HEK293 (cell line): ENCODE results near the gene SRF.

Source experiments
- CTCF ChIA-PET: fragments of 350-600 bp; formaldehyde crosslinking; extraction: SDS; loops from one replicate; lab custom pipeline; 2021; ENCODE audit warnings: antibody characterized with exemption; lab: Yijun Ruan, JAX
- POLR2A ChIA-PET: fragments of 300-600 bp; formaldehyde crosslinking; extraction: SDS; loops from one replicate; lab custom pipeline; 2020; ENCODE audit warnings: antibody characterized with exemption, inconsistent platforms; lab: Yijun Ruan, JAX
- H3K27ac ChIP-seq: fragments of 200-500 bp; sonication (Bioruptor generic); 2 replicates; pipeline ENCODE4 v1.5.1; 2014; ENCODE audit warnings: low read depth, low read length, control low read depth, inconsistent platforms; ENCODE audit errors: extremely low read depth
- H3K36me3 ChIP-seq, 2 experiments: fragments of 200-500 bp in 1 of 2; sonication (Bioruptor generic) in 1 of 2; 1 replicate in 1 of 2; 2 replicates in 1 of 2; pipeline ENCODE4 v1.5.1; 2014 to 2017; ENCODE audit warnings: inconsistent platforms in 2 of 2, low read length in 2 of 2; ENCODE audit not compliant: control insufficient read depth in 2 of 2, insufficient read depth in 1 of 2
- H3K4me1 ChIP-seq: fragments of 200-500 bp; sonication (Bioruptor generic); 2 replicates; pipeline ENCODE4 v1.5.1; 2014; ENCODE audit warnings: mild to moderate bottlenecking, low read length, inconsistent platforms; ENCODE audit not compliant: control insufficient read depth, insufficient read depth
- H3K4me3 ChIP-seq: 2 replicates; pipeline ENCODE4 v1.5.1; 2011; ENCODE audit warnings: low read depth, mild to moderate bottlenecking, control low read depth, low read length, moderate library complexity
- H3K9me3 ChIP-seq: fragments of 200-500 bp; sonication (Bioruptor generic); 2 replicates; pipeline ENCODE4 v1.5.1; 2014; ENCODE audit warnings: low read depth, low read length, inconsistent platforms; ENCODE audit not compliant: control insufficient read depth, insufficient read depth
- EGR2 ChIP-seq: fragments of 450-650 bp; formaldehyde crosslinking; IDR thresholded peaks from 2 replicates; pipeline ENCODE4 v1.5.1; 2016; ENCODE audit warnings: low read depth, missing biosample characterization, missing genetic modification characterization
- GLI2 ChIP-seq: fragments of 450-650 bp; formaldehyde crosslinking; IDR thresholded peaks from 2 replicates; pipeline ENCODE4; 2017; ENCODE audit warnings: missing biosample characterization, missing genetic modification characterization, low read depth, borderline replicate concordance
- INSM2 ChIP-seq: fragments of 450-650 bp; formaldehyde crosslinking; IDR thresholded peaks from 2 replicates; pipeline ENCODE4 v1.5.1; 2016; ENCODE audit warnings: missing biosample characterization, missing genetic modification characterization
- KLF8 ChIP-seq: fragments of 450-650 bp; formaldehyde crosslinking; IDR thresholded peaks from 2 replicates; pipeline ENCODE4 v1.5.1; 2016; ENCODE audit warnings: missing biosample characterization, missing genetic modification characterization
- SETDB1 ChIP-seq: IDR thresholded peaks from one replicate; pipeline ENCODE4 v1.6.1; 2017; ENCODE audit warnings: mild to moderate bottlenecking, low read length, moderate library complexity, mixed read lengths; ENCODE audit not compliant: insufficient read length
- SP7 ChIP-seq: fragments of 450-650 bp; formaldehyde crosslinking; IDR thresholded peaks from 2 replicates; pipeline ENCODE4 v1.5.1; 2016; ENCODE audit warnings: missing biosample characterization, missing genetic modification characterization
- ZBTB1 ChIP-seq: fragments of 450-650 bp; formaldehyde crosslinking; IDR thresholded peaks from 2 replicates; pipeline ENCODE4 v1.5.1; 2016; ENCODE audit warnings: missing biosample characterization, missing genetic modification characterization
- ZBTB20 ChIP-seq: fragments of 450-650 bp; formaldehyde crosslinking; IDR thresholded peaks from 2 replicates; pipeline ENCODE4 v1.5.1; 2016; ENCODE audit warnings: missing biosample characterization, missing genetic modification characterization
- ZBTB26 ChIP-seq: fragments of 450-650 bp; formaldehyde crosslinking; optimal IDR thresholded peaks from 2 replicates; pipeline ENCODE3; 2016; ENCODE audit warnings: missing biosample characterization, mild to moderate bottlenecking, missing genetic modification characterization
- ZBTB48 ChIP-seq: fragments of 450-650 bp; formaldehyde crosslinking; IDR thresholded peaks from 2 replicates; pipeline ENCODE4 v1.5.1; 2016; ENCODE audit warnings: missing biosample characterization, missing genetic modification characterization
- ZEB2 ChIP-seq: fragments of 450-650 bp; formaldehyde crosslinking; IDR thresholded peaks from 2 replicates; pipeline ENCODE4 v1.5.1; 2016; ENCODE audit warnings: missing biosample characterization, missing genetic modification characterization
- ZNF121 ChIP-seq: fragments of 450-650 bp; formaldehyde crosslinking; IDR thresholded peaks from 2 replicates; pipeline ENCODE4 v1.5.1; 2016; ENCODE audit warnings: missing biosample characterization, missing genetic modification characterization
- ZNF157 ChIP-seq: fragments of 450-650 bp; formaldehyde crosslinking; IDR thresholded peaks from 2 replicates; pipeline ENCODE4 v1.5.1; 2016; ENCODE audit warnings: missing biosample characterization, missing genetic modification characterization
- ZNF18 ChIP-seq: fragments of 450-650 bp; formaldehyde crosslinking; IDR thresholded peaks from 2 replicates; pipeline ENCODE4 v1.5.1; 2016; ENCODE audit warnings: missing biosample characterization, missing genetic modification characterization
- ZNF239 ChIP-seq: fragments of 450-650 bp; formaldehyde crosslinking; IDR thresholded peaks from 2 replicates; pipeline ENCODE4 v1.5.1; 2016; ENCODE audit warnings: missing biosample characterization, missing genetic modification characterization
- ZNF280D ChIP-seq: fragments of 450-650 bp; formaldehyde crosslinking; IDR thresholded peaks from 2 replicates; pipeline ENCODE4 v1.5.1; 2016; ENCODE audit warnings: missing biosample characterization, missing genetic modification characterization
- ZNF341 ChIP-seq: fragments of 450-650 bp; formaldehyde crosslinking; IDR thresholded peaks from 2 replicates; pipeline ENCODE4; 2016; ENCODE audit warnings: low read depth, missing biosample characterization, missing genetic modification characterization
- ZNF391 ChIP-seq: fragments of 450-650 bp; formaldehyde crosslinking; IDR thresholded peaks from 2 replicates; pipeline ENCODE4 v1.5.1; 2016; ENCODE audit warnings: low read depth, missing biosample characterization, missing genetic modification characterization, borderline replicate concordance
- ZNF394 ChIP-seq: fragments of 450-650 bp; formaldehyde crosslinking; IDR thresholded peaks from 2 replicates; pipeline ENCODE4 v1.5.1; 2016; ENCODE audit warnings: missing biosample characterization, missing genetic modification characterization, mild to moderate bottlenecking, moderate library complexity, borderline replicate concordance
- ZNF404 ChIP-seq: fragments of 450-650 bp; formaldehyde crosslinking; IDR thresholded peaks from 2 replicates; pipeline ENCODE4 v1.5.1; 2017; ENCODE audit warnings: missing biosample characterization, missing genetic modification characterization
- ZNF416 ChIP-seq: fragments of 450-650 bp; formaldehyde crosslinking; IDR thresholded peaks from 2 replicates; pipeline ENCODE4 v1.5.1; 2016; ENCODE audit warnings: missing biosample characterization, missing genetic modification characterization
- ZNF513 ChIP-seq: fragments of 450-650 bp; IDR thresholded peaks from 2 replicates; pipeline ENCODE4 v1.5.1; 2018; ENCODE audit warnings: missing biosample characterization, missing genetic modification characterization
- ZNF621 ChIP-seq: fragments of 450-650 bp; formaldehyde crosslinking; IDR thresholded peaks from 2 replicates; pipeline ENCODE4 v1.5.1; 2017; ENCODE audit warnings: missing biosample characterization, missing genetic modification characterization
- ZNF626 ChIP-seq: fragments of 450-650 bp; sonication (Bioruptor Pico); formaldehyde crosslinking; IDR thresholded peaks from 2 replicates; pipeline ENCODE4 v1.5.1; 2018; ENCODE audit warnings: missing biosample characterization, missing genetic modification characterization, inconsistent platforms
- ZNF76 ChIP-seq: fragments of 450-650 bp; formaldehyde crosslinking; IDR thresholded peaks from 2 replicates; pipeline ENCODE4; 2016; ENCODE audit warnings: low read depth, missing biosample characterization, missing genetic modification characterization, borderline replicate concordance
- ZNF792 ChIP-seq: fragments of 450-650 bp; formaldehyde crosslinking; IDR thresholded peaks from 2 replicates; pipeline ENCODE4 v1.5.1; 2016; ENCODE audit warnings: missing biosample characterization, missing genetic modification characterization

SRF gene

GRCh38 chr6:43172104-43173007, 1.3 kb downstream of the SRF start (continued):
- TF ChIP-seq SP7 (tag by site-specific recombination) (peak; percentile 69), ZEB2 (tag by site-specific recombination) (peak; percentile 91), ZNF416 (tag by site-specific recombination) (no peak), ZNF239 (no peak), ZNF18 (tag by site-specific recombination) (no peak), ZNF76 (tag by site-specific recombination) (peak; percentile 51; the same call in 1 of the 2 replicates), ZNF121 (tag by site-specific recombination) (0 out of 2 replicates have a peak, but pooled peaks have one; percentile 41), ZBTB20 (tag by site-specific recombination) (peak; percentile 99), ZNF391 (tag by site-specific recombination) (no peak), KLF8 (tag by site-specific recombination) (0 out of 2 replicates have a peak, but pooled peaks have one; percentile 73), ZNF792 (tag by site-specific recombination) (no peak), ZNF513 (tag by site-specific recombination) (no peak), ZNF280D (tag by site-specific recombination) (no peak), SETDB1 (no peak)

GRCh38 chr6:43173591-43174262, 2.7 kb downstream of the SRF start:
- CTCF ChIA-PET, result interaction anchor here (1.0 to 1.1 kb wide), 2 partner anchors 55 to 161 kb away, joined by 4 to 5 read pairs; partner anchors contain the start of gene DNPH1
- H3K4me3 ChIP-seq, result peak overlapping the region; percentile 12; the same call in 1 of the 2 replicates
- POLR2A ChIA-PET, result interaction anchor here (0.7 to 2.4 kb wide), 12 partner anchors 9 to 427 kb away, joined by 3 to 12 read pairs (median 4); partner anchors contain the start of genes CNPY3, CUL7, CUL9 and DNPH1
- TF ChIP-seq ZNF394 (tag by site-specific recombination) (no peak), ZNF626 (tag by site-specific recombination) (no peak), INSM2 (tag by site-specific recombination) (no peak), ZBTB1 (tag by site-specific recombination) (no peak), ZNF341 (no peak), ZBTB26 (peak; percentile 22), ZNF404 (tag by site-specific recombination) (no peak), ZBTB48 (tag by site-specific recombination) (no peak), GLI2 (tag by site-specific recombination) (no peak), ZNF621 (tag by site-specific recombination) (no peak), ZNF157 (tag by site-specific recombination) (no peak), EGR2 (tag by site-specific recombination) (no peak)

More at GRCh38 chr6:43173591-43174262, 2.7 kb downstream of the SRF start:
- no peaks in the 10 kb centered on the region for H3K9me3 ChIP-seq
- H3K27ac ChIP-seq, result peak overlapping the region; percentile 98
- H3K4me1 ChIP-seq, result peaks cover 15% of the 10 kb centered on the region
- peaks cover 25 to 43% of the 10 kb centered on the region in 2 experiments for H3K36me3 ChIP-seq
